CD4-positive, alpha-beta T cell treated with Interferon gamma for 1 hour (primary cell): ENCODE results near the gene TBCD.
A peak's percentile ranks its signal among the peaks of the same experiment; 100 is the strongest.
"Not testable (repeated sequence)": the region's sequence is repeated elsewhere in the genome, so short reads cannot be mapped to it uniquely, and the experiment has no call there.

Experiments
- DNase-seq: peaks from one replicate; pipeline ENCODE4 v3.0.0-alpha.2; 2020

TBCD gene

DNA sequence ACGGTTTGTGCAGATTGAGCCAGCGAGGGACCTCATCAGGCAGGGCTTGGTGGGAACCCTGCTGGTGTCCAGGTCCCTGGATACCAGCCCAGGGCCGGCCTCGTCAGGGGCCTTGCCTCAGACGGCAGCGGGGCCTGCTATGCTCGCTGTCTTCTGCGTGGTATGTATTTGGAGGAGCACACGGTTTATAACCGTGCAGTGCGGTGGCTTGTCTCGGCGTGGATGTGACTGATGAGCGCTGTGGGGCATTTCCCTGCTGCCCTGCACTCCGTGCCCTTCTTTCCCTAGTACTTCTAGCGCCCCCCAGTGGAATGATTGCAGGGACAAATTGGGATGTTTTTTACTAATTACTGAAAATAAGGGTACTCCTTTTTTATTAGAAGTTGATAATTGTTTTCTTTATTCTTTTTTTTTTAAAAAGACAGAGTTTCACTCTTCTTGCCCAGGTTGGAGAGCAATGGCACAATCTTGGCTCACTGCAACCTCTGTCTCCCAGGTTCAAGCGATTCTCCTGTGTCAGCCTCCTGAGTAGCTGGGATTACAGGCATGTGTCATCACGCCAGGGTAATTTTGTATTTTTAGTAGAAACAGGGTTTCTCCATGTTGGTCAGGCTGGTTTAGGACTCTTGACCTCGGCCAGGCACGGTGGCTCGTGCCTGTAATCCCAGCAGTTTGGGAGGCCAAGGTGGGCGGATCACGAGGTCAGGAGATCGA lies 15.3 kb downstream of the TBCD start:
- no peak for DNase-seq

DNA sequence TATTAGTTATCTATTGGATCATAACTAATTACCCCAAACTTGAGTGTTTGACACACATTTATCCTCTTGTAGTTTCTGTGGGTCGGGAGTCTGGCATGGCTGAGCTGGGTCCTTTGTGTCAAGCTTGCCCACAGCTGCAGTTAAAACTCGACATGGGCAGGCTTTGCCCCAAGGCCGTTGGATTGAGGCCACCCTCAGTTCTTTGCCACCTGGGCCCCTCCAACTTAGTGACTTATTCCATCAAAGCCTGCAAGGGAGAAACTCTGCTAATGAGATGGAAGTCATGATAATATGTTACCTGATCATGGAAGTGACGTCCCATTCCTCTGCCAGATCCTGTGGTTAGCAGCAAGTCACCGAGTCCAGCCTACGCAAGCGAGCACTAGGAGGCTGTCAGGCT lies 17.2 kb downstream of the TBCD start:
- no peak for DNase-seq

DNA sequence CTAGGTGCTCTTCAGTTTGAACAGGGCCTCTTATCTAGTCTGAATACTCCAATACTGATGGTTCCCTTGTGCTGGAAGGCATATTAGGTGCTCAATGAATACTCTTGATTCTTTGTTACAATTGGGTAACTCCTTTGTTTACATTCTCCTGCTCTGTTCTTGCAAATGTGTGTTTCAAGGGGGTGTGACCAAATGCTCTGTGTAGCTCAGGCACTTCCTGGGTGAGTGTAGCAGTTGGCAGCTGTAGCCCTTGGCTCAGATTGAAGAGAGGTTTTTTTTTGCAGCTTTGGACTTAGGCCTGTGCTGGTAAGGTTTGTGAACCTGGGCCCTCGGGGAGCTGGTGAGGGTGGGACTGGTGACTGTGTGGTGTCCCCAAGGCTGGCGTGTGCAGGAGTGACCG lies 20.2 kb downstream of the TBCD start:
- DNase-seq, result no peak

DNA sequence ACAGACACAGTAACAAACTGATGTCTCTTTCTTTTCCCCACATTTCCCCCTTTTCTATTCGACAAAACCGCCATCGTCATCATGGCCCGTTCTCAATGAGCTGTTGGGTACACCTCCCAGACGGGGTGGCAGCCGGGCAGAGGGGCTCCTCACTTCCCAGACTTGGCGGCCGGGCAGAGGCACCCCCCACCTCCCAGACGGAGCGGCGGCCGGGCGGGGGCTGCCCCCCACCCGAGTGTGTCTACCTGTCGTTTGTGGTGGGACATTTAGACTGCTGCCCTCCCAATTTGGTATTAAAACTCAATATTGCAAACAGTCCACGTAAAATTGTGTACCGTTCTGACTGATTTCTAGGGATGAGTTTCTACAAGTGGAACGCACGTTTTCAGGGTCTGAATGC lies 22.6 kb downstream of the TBCD start:
- not testable (repeated sequence) for DNase-seq

DNA sequence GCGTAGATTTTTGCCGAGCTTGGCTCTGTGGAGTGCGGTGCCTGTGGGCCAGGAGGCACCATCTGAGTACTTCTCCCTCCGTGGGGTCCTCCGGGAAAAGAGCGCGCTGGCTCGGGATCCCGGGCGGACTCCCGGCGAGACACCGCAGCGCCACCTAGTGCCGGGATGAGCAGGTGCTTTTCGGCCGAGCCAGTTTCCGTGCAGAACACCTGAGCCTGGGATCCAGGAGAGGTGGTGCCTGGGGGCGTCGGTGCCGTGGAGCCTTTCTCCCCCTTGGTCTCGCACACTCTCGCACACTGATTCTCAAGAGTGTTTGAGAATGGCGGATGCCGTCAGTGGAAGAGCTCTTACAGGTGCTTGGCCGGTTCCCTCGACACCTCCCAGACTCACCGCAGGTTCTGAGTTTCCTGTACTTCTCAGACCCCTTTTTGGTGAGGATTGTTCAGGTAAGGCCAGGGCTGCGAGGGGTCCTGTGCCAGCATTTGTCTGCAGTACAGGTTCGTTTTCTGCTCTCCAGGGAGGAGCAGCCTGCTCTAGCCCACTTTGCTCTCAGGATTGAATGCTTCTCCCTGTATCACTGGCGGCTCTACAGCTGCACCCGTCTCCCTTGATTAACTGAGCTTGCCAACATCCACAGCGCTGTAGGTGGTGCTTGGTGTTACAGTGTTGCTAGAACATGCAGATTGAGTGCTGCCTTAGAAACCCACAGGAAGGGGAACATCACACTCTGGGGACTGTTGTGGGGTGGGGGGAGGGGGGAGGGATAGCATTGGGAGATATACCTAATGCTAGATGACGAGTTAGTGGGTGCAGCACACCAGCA lies 23.3 kb downstream of the TBCD start:
- DNase-seq, result peak; percentile 26

DNA sequence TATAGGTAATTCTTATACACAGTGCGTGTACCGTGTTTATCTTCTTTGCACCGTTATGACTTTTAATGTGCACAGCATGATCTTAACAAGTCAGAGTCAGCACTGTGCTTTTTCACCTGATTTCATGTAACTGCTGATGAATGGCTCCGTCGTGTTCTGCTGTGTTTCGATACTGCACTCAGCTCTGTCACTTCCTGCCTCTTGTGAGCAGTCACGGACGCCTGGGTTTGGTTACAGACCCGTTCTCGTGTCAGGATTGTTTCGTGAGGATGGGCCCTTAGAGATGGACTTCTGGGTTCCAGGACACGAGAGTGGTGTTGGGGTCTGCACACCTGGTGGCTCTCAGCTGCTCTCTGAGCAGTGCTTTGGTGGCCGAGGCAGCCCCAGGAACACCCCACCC lies 24.6 kb downstream of the TBCD start:
- DNase-seq, result no peak

DNA sequence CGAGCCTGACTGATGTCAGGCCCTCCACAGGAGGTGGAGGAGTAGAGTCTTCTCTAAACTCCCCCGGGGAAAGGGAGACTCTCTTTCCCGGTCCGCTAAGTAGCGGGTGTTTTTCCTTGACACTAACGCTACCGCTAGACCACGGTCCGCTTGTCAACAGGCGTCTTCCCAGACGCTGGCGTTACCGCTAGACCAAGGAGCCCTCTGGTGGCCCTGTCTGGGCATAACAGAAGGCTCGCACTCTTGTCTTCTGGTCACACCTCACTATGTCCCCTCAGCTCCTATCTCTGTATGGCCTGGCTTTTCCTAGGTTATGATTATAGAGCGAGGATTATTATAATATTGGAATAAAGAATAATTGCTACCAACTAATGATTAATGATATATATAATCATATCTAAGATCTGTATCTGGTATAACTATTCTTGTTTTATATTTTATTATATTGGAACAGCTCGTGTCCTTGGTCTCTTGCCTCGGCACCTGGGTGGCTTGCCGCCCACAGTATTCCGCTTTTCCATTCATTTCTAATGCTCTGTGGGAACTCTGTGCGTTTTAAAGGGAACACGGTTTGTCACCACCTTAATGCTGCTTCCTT lies 26.0 kb downstream of the TBCD start:
- peak; percentile 18 for DNase-seq

DNA sequence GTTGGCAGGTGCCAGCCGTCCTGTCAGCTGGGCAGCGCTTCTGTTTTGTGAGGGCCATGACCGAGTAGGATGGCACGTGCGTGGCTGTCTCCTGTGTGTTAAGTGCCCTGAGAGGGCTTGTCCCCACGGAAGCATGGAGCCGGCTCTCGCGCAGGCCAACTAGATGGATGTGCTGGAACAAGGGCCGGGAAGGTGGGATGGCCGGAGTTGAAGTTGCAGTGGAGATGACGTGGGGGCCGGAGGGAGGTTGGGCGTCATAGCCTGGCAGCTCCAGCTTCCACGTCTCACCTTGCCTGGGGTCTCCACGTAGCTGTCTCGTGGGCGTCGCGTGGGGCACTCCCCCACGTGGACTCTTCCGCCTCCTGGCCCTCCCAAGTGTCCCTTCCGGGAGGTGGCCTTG lies 27.7 kb downstream of the TBCD start:
- no peak for DNase-seq

DNA sequence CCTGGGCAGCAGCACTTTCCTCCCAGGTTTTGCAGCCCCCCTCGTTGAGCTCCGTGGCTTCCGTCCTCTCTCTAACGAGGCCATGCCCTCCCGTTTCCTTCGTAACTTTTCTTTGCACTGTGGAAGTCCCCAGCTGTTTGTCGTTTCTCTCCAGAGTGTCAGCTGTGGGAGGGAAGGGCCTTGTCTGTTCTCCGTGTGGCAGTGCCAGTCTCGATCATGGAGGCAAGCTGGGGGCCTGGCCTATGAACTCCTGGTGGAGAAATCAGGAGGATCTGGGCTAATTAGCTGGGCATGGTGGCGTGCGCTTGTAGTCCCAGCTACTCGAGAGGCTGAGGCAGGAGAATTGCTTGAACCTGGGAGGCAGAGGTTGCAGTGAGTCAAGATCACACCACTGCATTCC lies 28.3 kb downstream of the TBCD start:
- DNase-seq, result no peak

DNA sequence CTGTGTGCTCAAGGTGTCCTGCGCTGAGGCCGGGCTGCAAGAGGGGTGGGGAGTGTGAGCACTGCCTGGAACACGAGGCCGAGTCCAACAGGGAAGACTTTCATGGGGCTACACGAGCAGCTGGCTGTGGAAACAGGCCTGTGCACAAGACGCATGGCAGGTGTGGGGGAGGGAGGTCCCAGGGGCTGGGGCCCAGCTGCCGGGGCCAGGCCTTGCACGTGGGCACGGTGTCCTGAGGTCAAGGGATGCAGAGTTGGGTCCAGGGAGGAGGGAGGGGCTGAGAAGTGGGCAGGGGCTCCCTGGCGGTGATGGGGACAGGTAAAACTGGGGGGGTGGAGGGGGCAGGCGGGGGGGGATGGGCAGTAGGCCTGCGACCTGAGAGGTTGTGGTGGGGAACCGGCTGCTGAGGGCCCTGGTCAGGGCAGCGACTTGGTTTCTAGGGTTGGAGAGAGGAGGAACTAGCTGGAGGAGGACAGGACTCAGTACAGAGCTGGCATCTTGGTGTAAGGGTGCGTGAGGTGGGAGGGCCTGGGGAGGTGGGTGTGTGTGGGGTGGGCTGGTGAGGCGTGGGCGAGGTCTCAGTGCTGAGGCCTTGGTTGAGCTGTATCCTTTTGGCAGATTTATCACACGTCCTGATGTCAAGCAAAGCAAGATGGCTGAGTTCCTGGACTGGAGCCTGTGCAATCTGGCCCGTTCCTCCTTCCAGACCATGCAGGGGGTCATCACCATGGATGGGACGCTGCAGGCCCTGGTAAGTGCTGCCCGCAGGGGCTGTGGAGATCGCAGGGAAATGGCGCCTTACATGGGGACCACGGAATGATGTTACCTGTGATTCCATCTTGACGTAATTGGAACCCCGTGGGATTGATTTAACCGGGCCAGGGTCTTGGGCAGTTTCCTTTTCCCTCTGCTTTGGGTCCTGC lies 29.4 kb downstream of the TBCD start:
- no peak for DNase-seq

DNA sequence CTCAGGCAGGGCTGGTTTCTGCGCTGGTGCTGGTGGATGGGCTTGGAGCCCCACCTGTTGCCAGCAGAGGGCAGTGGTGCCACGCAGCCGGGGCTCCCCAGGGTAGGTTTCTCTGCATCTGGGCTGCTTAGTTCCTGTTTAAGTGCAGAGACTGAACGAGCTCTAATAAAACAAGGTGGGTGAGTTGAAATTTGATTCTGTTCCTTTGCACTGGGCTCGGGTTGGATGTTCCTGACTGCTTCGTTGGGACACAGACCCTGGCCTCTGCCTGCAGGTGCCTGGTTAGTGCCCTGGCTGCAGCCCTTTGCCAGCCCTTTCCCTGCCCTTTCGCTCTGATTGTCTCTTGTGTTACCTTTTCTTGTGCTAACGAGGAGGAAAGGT lies 30.0 kb downstream of the TBCD start:
- peak; percentile 82 for DNase-seq

DNA sequence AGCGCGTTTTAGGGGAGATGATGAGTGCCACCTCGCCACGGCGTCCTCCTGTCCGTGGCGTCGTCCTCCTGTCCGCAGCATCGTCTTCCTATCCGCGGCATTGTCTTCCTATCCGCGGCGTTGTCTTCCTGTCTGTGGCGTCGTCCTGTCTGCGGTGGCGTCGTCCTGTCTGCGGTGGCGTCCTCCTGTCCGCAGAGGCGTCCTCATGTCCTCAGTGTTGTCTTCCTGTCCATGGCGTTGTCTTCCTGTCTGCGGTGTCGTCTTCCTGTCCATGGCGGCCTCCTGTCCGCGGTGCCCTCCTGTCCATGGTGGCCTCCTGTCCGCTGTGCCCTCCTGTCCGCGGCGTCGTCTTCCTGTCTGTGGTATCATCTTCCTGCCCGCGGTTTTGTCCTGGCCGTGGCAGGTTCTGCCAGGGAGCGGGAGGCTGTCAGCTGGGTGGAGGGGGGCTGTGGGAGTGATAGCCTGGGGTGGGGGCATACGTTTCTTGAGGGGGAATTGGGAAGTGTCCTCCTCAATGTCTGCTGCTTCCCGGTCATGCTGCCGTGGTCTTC lies 30.9 kb downstream of the TBCD start:
- peak; percentile 32 for DNase-seq

DNA sequence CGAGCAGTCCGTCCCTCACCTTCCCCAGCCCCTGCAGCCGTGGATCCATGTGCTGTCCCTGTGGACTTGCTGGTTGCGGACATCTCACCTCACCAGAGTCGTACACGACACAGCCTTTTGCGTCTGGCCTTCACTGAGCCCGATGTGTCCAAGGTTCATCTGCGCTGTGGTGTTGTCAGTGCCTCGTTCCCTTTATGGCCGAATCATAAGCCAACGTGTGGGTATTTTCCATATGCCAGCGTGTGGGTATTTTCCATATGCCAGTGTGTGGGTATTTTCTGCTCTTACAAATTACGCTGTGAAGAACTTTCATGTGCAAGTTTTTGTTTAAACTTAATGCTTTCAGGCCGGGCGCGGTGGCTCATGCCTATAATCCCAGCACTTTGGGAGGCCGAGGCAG lies 31.6 kb downstream of the TBCD start:
- no peak for DNase-seq

DNA sequence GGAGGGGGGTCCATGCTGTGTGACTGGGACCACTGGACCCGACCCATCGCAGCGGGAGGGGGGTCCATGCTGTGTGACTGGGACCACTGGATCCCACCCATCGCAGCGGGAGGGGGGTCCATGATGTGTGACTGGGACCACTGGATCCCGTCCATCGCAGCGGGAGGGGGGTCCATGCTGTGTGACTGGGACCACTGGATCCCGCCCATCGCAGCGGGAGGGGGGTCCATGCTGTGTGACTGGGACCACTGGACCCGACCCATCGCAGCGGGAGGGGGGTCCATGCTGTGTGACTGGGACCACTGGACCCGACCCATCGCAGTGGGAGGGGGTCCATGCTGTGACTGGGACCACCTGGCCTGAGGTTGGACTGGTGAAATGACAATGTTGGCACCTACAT lies 33.7 kb downstream of the TBCD start:
- DNase-seq, result not testable (repeated sequence)

DNA sequence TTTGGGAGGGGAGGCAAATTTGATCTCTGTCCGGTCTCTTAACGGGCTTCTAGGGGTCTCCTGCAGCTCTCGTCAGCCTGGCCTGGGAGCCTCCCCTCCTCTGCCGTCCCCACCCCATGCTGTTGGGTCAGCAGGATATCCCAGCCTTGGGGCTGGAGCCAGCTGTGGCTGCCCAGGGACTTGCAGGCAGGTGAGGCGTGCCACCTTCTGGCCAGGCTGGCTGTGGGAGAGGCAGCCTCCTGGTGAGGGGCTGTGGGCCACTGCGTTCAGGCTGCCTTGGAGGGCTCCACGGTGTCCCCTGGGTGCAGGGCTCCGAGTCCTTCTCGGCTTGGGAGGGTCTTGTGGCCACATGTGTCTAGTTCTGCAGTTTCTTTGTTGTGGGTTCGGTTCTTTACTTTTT lies 34.6 kb downstream of the TBCD start:
- DNase-seq, result no peak

DNA sequence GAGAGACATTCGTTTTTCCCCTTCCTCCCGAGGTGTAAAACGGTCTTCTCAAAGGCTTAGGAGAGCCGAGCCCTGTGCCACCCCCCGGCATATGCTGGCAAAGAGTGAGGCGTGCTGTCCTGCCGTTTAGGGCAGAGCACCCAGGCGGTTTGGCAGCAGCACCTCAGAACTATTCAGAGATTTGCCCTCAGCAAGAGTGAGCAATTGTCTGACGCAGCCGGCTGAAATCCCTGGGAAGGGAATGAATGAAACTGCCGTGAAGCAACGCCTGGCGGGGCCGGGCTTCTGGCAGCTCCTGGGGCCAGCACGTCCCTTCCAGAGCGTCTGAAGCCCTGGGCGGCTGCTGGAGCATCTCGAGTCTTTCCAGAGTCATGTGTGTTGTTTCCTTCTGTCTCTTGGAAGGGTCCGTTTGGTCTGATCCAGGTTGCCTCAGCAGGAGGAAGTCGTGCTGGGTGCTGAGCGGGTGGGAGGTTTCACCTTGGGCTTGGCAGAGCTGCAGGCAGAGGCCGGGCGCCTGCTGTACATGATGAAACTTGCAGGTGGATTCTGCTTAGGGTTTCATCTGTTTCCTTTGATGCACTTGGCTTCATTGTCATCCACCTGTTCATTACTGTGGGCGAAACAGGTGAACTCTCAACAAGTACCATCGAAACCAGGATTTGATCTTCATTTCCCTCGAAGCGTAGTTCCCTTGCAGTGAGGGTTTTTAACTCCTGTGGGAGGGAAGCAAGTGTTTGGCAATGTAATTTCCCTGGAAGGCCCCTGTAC lies 35.4 kb downstream of the TBCD start:
- no peak for DNase-seq

DNA sequence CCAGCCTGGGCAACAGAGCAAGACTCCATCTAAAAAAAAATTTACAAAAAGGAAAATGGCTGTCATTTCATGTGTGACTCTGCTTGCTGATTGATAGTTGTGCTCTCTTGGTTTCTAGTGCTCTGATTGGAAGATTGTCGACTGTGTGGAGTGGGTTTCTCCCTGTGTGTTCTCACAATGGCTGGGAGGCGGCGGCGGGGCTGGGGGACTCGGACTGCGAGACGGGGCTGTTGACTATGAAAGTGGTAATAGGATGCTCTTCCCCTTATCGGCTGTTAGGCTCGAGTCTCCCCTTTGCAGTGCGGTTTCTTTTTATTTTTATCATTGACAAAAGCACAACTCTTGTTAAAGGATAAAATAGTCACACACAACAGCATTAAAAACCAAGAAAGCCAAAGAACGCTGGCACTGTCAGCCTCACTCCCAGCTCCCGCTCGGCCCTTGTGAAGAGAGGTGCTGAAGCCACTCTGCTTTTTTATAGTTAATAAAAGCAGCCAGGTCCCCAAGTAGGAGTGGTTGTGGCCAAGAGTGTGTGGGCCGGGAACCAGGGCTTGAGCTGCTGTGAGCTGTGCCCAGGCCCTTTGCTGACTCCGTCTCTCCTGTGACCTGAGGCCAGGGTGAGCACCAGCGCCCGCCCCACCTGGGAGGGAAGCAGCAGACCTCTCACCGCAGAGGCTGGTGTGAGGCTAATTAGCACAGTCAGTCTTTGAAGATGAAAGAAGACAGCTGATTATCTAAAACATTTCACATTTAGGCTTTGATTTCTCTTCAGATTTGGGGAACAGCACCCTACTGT lies 36.5 kb downstream of the TBCD start:
- DNase-seq, result no peak

DNA sequence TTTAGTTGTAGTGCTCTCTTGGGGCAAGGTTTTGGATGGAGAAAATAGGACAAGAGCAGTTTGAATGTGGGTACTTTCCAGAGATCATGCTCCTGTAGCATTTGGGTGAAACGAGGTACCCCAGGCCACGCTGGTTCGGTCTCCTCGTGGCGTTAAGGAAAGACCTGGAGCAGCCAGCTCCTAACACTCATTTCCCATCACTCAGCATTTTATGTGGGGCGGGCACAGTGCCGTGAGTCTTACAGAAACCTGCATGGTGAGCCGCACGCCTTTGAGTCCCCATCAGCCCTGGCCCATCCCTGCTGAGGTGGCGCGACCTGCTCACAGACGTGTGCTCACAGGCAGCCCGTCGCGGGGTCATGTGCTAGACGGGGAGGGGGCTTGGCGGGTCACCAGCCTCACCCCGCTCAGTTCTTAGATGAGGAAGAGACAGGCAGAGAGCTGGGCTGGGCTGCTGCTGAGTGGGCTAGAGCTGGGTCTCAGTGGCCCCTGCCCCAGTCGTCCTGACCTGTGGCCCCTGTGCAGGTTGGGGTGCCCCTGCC lies 37.3 kb downstream of the TBCD start:
- DNase-seq, result no peak

DNA sequence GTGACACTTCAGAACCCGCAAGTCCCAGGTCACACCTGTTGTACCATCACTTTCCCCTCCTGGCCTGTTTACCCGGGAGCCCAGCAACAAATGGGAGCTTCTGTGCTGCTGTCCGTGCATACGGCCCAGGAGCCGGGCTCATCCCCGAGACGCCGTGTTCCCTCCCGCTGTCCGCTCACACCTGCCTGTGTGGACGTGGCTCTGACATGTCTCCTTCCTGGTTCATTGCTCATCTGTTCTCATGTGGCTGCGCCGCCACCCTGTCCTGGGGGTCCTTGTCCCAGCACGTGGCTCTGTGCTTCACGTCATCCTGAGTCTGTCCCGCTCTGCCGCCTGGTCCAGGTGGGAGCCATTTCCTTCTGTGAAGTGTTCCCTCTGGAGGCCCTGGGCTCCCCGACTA lies 37.9 kb downstream of the TBCD start:
- no peak for DNase-seq

DNA sequence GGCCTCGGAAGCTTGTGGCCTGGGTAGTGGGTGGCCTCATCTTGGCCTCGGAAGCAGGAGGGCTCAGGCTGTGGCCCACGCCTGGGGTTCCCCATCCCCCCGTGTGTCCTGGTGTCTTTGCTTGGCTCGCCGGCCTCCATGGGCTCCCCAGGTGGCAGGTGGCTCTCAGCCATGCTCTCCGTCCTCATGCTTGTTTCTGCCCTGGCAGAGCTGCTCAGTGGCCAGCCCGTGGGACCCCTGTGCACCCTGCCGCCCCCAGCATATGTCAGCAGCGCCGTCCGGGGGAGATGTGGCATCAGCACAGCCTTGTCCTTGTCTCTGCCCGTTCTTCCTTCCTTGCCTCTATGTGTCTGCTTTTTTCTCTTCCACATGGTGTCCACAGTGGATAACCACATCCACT lies 38.5 kb downstream of the TBCD start:
- no peak for DNase-seq

DNA sequence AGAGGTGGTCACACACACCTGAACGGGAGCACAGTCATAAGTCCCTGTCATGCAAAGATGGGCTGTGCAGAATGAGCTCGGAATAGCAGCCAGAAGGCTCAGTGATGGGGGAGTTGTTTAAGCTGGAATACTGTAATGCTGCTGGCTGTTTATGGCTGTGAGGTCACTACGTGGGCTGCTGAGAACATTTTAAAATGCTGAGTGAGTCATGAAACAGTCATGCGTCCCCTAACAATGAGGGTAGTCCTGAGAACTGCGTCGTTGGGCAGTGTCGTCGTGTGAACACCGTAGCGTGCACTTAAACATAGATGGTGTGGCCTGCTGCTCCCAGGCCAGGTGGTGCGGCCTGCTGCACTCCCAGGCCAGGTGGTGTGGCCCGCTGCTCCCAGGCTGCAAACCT lies 39.7 kb downstream of the TBCD start:
- DNase-seq, result no peak
